B cell (primary cell): ENCODE measurements around the gene NINJ2. TPM values are rescaled to one million over a fixed set of nuclear protein-coding genes. Genes with fewer than 3 reads are reported as not detected.

ENCODE experiments used
- ATAC-seq: fragments of 200-7000 bp; cut with Tn5 transposase; one replicate; pipeline ENCODE4 v1.10.0; 2021; ENCODE audit warnings: low read depth, mild to moderate bottlenecking, moderate number of reproducible peaks, moderate library complexity
- CTCF ChIA-PET: fragments of 350-600 bp; sonication (Branson Sonifier 250); formaldehyde crosslinking; loops from one replicate; lab custom pipeline; 2021; ENCODE audit warnings: antibody characterized with exemption, inconsistent platforms; lab: Charles Lee
- POLR2A ChIA-PET: fragments of 350-600 bp; sonication (Branson Sonifier 250); formaldehyde crosslinking; loops from one replicate; lab custom pipeline; 2021; ENCODE audit warnings: antibody characterized with exemption; lab: Charles Lee
- DNase-seq: peaks from one replicate; pipeline ENCODE4 v3.0.0; 2013
- H2AFZ ChIP-seq: 2 replicates; pipeline ENCODE4 v1.6.1; 2012; ENCODE audit warnings: mild to moderate bottlenecking, low read depth, low read length; ENCODE audit not compliant: insufficient read depth, poor library complexity, severe bottlenecking
- H3K27ac ChIP-seq, 2 donors: 1 replicate in 1 of 2; 2 replicates in 1 of 2; pipeline ENCODE4 v1.5.1; 2012 to 2013; ENCODE audit warnings: low read length in 2 of 2, mild to moderate bottlenecking in 2 of 2, moderate library complexity in 1 of 2
- H3K27me3 ChIP-seq, 4 experiments: fragments of 200-600 bp in 1 of 4; sonication (generic) in 1 of 4; replicated peaks in 1 of 4; 1 replicate in 2 of 4; 2 replicates in 2 of 4; pipeline versions ENCODE4 v1.6.1 to v1.7.0; 2013 to 2016; ENCODE audit warnings: low read length in 3 of 4, mild to moderate bottlenecking in 2 of 4, mixed read lengths in 1 of 4, moderate library complexity in 1 of 4; ENCODE audit not compliant: insufficient read depth in 4 of 4, control insufficient read depth in 3 of 4; ENCODE audit errors: control extremely low read depth in 1 of 4
- H3K36me3 ChIP-seq, 2 experiments: replicated peaks in 1 of 2; 1 replicate in 1 of 2; 2 replicates in 1 of 2; pipeline versions ENCODE4 v1.6.1 to v1.7.1; 2013; ENCODE audit warnings: low read length in 1 of 2; ENCODE audit not compliant: insufficient read depth in 2 of 2, control insufficient read depth in 1 of 2; ENCODE audit errors: control extremely low read depth in 1 of 2, extremely low read depth in 1 of 2
- H3K4me1 ChIP-seq, 2 donors: fragments of 200-600 bp in 1 of 2; sonication (generic) in 1 of 2; 1 replicate in 1 of 2; 2 replicates in 1 of 2; pipeline versions ENCODE4 v1.5.1 to v1.6.1; 2013 to 2017; ENCODE audit warnings: low read length in 2 of 2; ENCODE audit not compliant: control insufficient read depth in 2 of 2, insufficient read depth in 2 of 2
- H3K4me2 ChIP-seq: replicated peaks from 2 replicates; pipeline ENCODE3; 2012; ENCODE audit warnings: mild to moderate bottlenecking, low read depth, low read length; ENCODE audit not compliant: poor library complexity, severe bottlenecking
- H3K4me3 ChIP-seq, 5 experiments: fragments of 200-600 bp in 1 of 5; sonication (generic) in 1 of 5; 1 replicate in 3 of 5; 2 replicates in 2 of 5; pipeline versions ENCODE4 v1.5.1 to v1.7.0; 2011 to 2016; ENCODE audit warnings: low read length in 4 of 5, mild to moderate bottlenecking in 4 of 5, low read depth in 2 of 5, control low read depth in 1 of 5, moderate library complexity in 1 of 5; ENCODE audit not compliant: insufficient read depth in 1 of 5; ENCODE audit errors: control extremely low read depth in 1 of 5, extremely low read depth in 1 of 5
- H3K79me2 ChIP-seq: fragments of 200-600 bp; sonication (generic); one replicate; pipeline ENCODE4 v1.6.0; 2016; ENCODE audit warnings: low read length; ENCODE audit not compliant: control insufficient read depth, insufficient read depth
- H3K9ac ChIP-seq: fragments of 200-600 bp; sonication (generic); 2 replicates; pipeline ENCODE4 v1.6.1; 2017; ENCODE audit warnings: mild to moderate bottlenecking, low read length, moderate library complexity
- H3K9me3 ChIP-seq, 3 donors: one replicate each; pipeline versions ENCODE4 v1.6.1 to v1.7.1; 2013; ENCODE audit warnings: low read length in 2 of 3; ENCODE audit not compliant: control insufficient read depth in 2 of 3, insufficient read depth in 1 of 3; ENCODE audit errors: control extremely low read depth in 1 of 3
- H4K20me1 ChIP-seq: 2 replicates; pipeline ENCODE4 v1.6.0; 2012; ENCODE audit warnings: mild to moderate bottlenecking, low read length; ENCODE audit not compliant: insufficient read depth, control insufficient read depth, poor library complexity, severe bottlenecking
- H3K27ac Mint-ChIP-seq: one replicate; pipeline ENCODE4 v1.8.0; 2021; ENCODE audit warnings: mixed read lengths
- H3K27me3 Mint-ChIP-seq: one replicate; pipeline ENCODE4 v1.8.0; 2021; ENCODE audit warnings: mixed read lengths
- H3K4me1 Mint-ChIP-seq: one replicate; pipeline ENCODE4 v1.8.0; 2021; ENCODE audit warnings: mixed read lengths
- H3K4me3 Mint-ChIP-seq: one replicate; pipeline ENCODE4 v1.8.0; 2021; ENCODE audit warnings: mixed read lengths
- H3K9me3 Mint-ChIP-seq: one replicate; pipeline ENCODE4 v1.8.0; 2022; ENCODE audit warnings: mixed read lengths; ENCODE audit not compliant: insufficient read depth
- EZH2 ChIP-seq: IDR thresholded peaks from 2 replicates; pipeline ENCODE4 v1.6.1; 2012; ENCODE audit warnings: borderline replicate concordance, low read depth, mild to moderate bottlenecking, moderate library complexity, low read length; ENCODE audit not compliant: insufficient read depth, poor library complexity, severe bottlenecking
- WGBS: methylation state at CpG from one replicate; pipeline ENCODE4 v1.1.5; 2013; ENCODE audit warnings: missing lambda C conversion rate; ENCODE audit not compliant: insufficient coverage; 5-methylcytosine and 5-hydroxymethylcytosine counted together
- intact Hi-C: fragments of 100-400 bp; cut with micrococcal nuclease; formaldehyde crosslinking; loops from one replicate; pipeline ENCODE4 v1.10.0; 2022
- polyA plus RNA-seq: library from polyadenylated mRNA; depleted of rRNA; stranded (reverse); fragments of >200 nt; gene quantifications from 2 replicates; pipeline ENCODE4 v1.2.3, GENCODE V29; 2012
- total RNA-seq, 2 donors: library from RNA; stranded (reverse); fragments of 120-200 nt in 1 of 2; gene quantifications; 1 replicate in 1 of 2; 2 replicates in 1 of 2; pipeline versions ENCODE4 v1.2.3 to v1.2.4, GENCODE V29; 2013 to 2022
- TF ChIP-seq, protein P1 (sequence below): fragments of 200-600 bp; IDR thresholded peaks from one replicate; pipeline ENCODE4 v1.8.0; 2022; ENCODE audit warnings: antibody characterized with exemption, mild to moderate bottlenecking

The NINJ2 gene
- total and polyA plus RNA-seq, 2 donors (not counting 1 experiment from before 2014, with no cell fraction given): 2.9 to 10.2 TPM

DNA sequence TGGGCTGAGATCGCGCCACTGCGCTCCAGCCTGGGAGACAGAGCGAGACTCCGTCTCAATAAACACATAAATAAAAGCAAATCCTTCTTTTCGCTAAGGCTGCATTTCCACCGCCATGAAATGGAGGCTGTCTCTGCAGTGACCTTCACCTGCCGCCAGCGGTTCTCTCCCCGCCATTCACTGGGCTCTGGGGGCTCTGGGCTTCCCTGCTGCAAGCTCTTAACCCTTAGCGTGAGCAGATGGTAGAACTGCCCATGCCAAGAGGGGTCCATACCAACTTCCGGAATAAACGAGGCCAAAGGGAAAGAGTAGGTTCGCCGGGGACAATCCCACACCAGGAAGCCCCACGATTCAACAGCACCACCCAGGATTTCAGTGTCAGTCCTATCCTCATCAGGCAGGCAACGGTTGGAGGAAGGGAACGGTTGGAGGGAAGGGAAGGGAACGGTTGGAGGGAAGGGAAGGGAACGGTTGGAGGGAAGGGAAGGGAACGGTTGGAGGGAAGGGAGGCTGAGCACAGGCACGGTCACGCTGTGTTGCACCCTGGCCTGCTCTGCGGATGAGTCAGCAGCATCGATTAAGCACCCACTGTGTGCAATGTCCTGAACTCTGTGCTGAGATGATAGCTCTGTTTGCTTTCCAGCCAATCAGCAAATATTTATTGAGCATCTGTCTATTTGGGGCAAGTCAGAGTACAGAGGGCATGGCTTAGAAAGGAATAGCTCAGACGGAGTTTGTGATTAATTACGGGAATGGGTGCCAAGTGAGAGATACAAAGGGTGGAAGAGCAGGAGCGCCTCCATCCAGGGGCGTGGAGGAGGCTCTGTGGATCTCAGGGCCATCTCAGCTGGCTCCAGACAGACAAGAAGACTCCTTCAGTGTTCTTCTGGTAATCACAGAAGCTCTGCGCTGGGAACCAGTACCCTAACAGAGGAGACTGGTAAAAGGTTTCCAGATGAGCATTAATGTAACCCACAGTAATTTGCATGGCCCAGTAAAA is 77.9 kb downstream of the NINJ2 start:
- ChIA-PET POLR2A (no interaction called here), CTCF (interaction anchor here (1.2 kb wide), 1 partner anchor 9 kb away, joined by 3 read pairs; no protein-coding TSS in a partner anchor)
- no peaks in the 10 kb centered on the region for H3K9me3 ChIP-seq
- Mint-ChIP-seq H3K4me3 (no peak overlapping the region), H3K27me3 (no peaks in the 10 kb centered on the region), H3K9me3 (no peaks in the 10 kb centered on the region), H3K27ac (no peak overlapping the region), H3K4me1 (peaks cover 5% of the 10 kb centered on the region)
- no peaks in the 10 kb centered on the region for H4K20me1 ChIP-seq
- 94% methylated on average over 27 of the region's 30 CpGs for WGBS
- DNase-seq (no peak), ATAC-seq (no peak)
- no peak overlapping the region for H3K27ac ChIP-seq
- H3K4me2 ChIP-seq: no peak overlapping the region
- TF ChIP-seq EZH2: no peak
- TF ChIP-seq, protein P1, sequence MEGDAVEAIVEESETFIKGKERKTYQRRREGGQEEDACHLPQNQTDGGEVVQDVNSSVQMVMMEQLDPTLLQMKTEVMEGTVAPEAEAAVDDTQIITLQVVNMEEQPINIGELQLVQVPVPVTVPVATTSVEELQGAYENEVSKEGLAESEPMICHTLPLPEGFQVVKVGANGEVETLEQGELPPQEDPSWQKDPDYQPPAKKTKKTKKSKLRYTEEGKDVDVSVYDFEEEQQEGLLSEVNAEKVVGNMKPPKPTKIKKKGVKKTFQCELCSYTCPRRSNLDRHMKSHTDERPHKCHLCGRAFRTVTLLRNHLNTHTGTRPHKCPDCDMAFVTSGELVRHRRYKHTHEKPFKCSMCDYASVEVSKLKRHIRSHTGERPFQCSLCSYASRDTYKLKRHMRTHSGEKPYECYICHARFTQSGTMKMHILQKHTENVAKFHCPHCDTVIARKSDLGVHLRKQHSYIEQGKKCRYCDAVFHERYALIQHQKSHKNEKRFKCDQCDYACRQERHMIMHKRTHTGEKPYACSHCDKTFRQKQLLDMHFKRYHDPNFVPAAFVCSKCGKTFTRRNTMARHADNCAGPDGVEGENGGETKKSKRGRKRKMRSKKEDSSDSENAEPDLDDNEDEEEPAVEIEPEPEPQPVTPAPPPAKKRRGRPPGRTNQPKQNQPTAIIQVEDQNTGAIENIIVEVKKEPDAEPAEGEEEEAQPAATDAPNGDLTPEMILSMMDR: no peak
- H2AFZ ChIP-seq: no peak overlapping the region
- no peaks in the 10 kb centered on the region for H3K27me3 ChIP-seq
- no peaks in the 10 kb centered on the region for H3K79me2 ChIP-seq
- H3K4me3 ChIP-seq: no peak overlapping the region
- H3K36me3 ChIP-seq: no peaks in the 10 kb centered on the region
- H3K4me1 ChIP-seq: no peaks in the 10 kb centered on the region
- no peak overlapping the region for H3K9ac ChIP-seq
- intact Hi-C loops: no loop called here

DNA sequence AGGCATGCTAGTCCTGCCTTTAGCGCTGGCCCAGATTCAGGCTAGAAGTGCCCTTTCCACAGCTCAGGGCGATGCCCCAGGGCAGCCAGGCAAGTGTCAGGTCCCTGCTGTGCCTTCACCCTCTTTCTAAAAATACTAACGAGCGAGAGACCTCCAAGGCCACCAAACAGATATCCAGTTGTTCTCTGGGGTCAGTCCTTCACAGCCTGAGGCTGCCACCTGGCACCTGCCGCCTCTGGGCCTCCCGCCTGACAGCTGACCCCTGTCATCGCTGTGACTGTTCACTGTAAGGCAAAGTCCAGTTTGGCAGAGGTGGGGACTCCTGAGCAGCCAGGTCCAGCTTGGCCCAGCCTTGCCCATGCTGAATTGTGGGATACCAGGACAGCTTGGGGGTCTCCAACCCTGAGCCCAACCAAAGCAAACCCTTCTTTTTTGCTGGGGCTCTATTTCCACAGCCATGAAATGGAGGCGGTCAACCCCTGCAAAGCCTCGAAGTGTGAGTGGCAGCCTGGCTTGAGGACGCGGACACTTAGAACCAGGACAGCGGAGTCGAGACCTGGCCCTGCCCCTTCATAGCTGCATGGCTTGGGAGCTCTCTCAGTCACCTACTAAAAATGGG is 79.9 kb downstream of the NINJ2 start:
- no peaks in the 10 kb centered on the region for H3K4me1 ChIP-seq
- H3K9me3 ChIP-seq: no peaks in the 10 kb centered on the region
- ChIA-PET CTCF (no interaction called here), POLR2A (no interaction called here)
- H3K4me2 ChIP-seq: no peak overlapping the region
- 91% methylated on average over 11 of the region's 13 CpGs for WGBS
- no peak overlapping the region for H2AFZ ChIP-seq
- no peak overlapping the region for H3K27ac ChIP-seq
- intact Hi-C loops: no loop called here
- no peak for TF ChIP-seq EZH2
- TF ChIP-seq, protein P1: no peak
- ATAC-seq (no peak), DNase-seq (no peak)
- no peaks in the 10 kb centered on the region for H4K20me1 ChIP-seq
- no peaks in the 10 kb centered on the region for H3K27me3 ChIP-seq
- no peaks in the 10 kb centered on the region for H3K79me2 ChIP-seq
- no peaks in the 10 kb centered on the region for H3K36me3 ChIP-seq
- H3K27me3 Mint-ChIP-seq: no peaks in the 10 kb centered on the region
- H3K9ac ChIP-seq: no peak overlapping the region
- no peak overlapping the region for H3K4me3 ChIP-seq
- H3K4me3 Mint-ChIP-seq: no peak overlapping the region
- no peak overlapping the region for H3K27ac Mint-ChIP-seq
- peaks cover 5% of the 10 kb centered on the region for H3K4me1 Mint-ChIP-seq
- H3K9me3 Mint-ChIP-seq: no peaks in the 10 kb centered on the region
